Measurements from ENCODE around the gene CTRL. TPM values are rescaled to one million over a fixed set of nuclear protein-coding genes. Genes with fewer than 3 reads are reported as not detected.
A peak's percentile ranks its signal among the peaks of the same experiment; 100 is the strongest.

CTRL gene
- total and polyA plus RNA-seq, 2 donors (not counting 3 experiments of a cell fraction or from before 2014, with no cell fraction given), result 1.0 to 1.1 TPM

DNA sequence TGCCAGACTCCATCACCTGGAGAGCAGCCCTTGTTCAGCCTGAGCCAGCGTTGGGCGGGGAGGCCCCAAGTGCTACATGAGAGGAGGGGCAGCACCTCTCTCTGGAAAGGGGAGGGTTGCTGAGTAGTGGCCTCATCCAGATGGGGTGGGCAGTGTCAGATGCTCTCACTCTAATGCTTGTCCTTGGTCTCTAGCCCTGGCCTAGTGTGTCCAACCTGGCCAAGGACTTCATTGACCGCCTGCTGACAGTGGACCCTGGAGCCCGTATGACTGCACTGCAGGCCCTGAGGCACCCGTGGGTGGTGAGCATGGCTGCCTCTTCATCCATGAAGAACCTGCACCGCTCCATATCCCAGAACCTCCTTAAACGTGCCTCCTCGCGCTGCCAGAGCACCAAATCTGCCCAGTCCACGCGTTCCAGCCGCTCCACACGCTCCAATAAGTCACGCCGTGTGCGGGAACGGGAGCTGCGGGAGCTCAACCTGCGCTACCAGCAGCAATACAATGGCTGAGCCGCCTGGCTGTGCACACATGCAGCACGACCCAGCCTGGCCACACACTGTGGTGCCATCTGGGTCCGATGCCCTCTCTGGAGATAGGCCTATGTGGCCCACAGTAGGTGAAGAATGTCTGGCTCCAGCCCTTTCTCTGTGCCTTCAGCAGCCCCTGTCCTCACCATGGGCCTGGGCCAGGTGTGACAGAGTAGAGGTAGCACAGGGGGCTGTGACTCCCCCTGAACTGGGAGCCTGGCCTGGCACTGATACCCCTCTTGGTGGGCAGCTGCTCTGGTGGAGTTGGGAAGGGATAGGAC lies 4.3 kb downstream of the CTRL start:
- TSS peak; percentile 26 for BruUV-seq (replicated peaks)
- no peaks in the 10 kb centered on the region for H3K9me3 ChIP-seq (replicated peaks; ENCODE audit: control insufficient read depth, insufficient read depth, low read length)
- intact Hi-C loops (cut with micrococcal nuclease), result loop anchor here (10.0 kb wide), 1 partner anchor 403 kb away; the partner anchor contains the start of gene RIPOR1

More for the DNA sequence above, 4.3 kb downstream of the CTRL start:
- Histone ChIP-seq H3K9ac (replicated peaks; ENCODE audit: extremely low read depth, insufficient read depth, low read length) (no peak overlapping the region), H4K20me1 (replicated peaks; ENCODE audit: control insufficient read depth, extremely low read depth, insufficient read depth, low read length) (no peaks in the 10 kb centered on the region), H3K27ac (ENCODE audit: insufficient read depth, low read depth, low read length) (no peak overlapping the region), H3K79me2 (ENCODE audit: control insufficient read depth, insufficient read depth, low read length) (no peaks in the 10 kb centered on the region), H3K4me2 (ENCODE audit: insufficient read depth, low read length) (no peak overlapping the region), H3K4me1 (ENCODE audit: control insufficient read depth, extremely low read depth, insufficient read depth, low read length) (peaks cover 10% of the 10 kb centered on the region), H2AFZ (ENCODE audit: low read depth, low read length) (no peak overlapping the region), H3K27me3 (ENCODE audit: control insufficient read depth in 2 of 2, insufficient read depth in 2 of 2, low read length in 2 of 2) (no peaks in the 10 kb centered on the region), H3K4me3 (replicated peaks in 1 of 3; ENCODE audit: insufficient read depth in 1 of 3, low read depth in 1 of 3, low read length in 3 of 3) (no peak overlapping the region), H3K36me3 (ENCODE audit: control insufficient read depth in 2 of 2, extremely low read depth in 1 of 2, insufficient read depth in 2 of 2, low read length in 2 of 2) (peaks cover 0 to 16% of the 10 kb centered on the region in 2 experiments), H3K9me1 (replicated peaks; ENCODE audit: control insufficient read depth, extremely low read depth, insufficient read depth, low read length) (no peaks in the 10 kb centered on the region)
- DNase-seq (ENCODE audit: low read depth, low spot score) (no peak), FAIRE-seq (no peak)
- POLR2A ChIA-PET, result no interaction called here
- dilution Hi-C loops (cut with MboI; ENCODE audit: extremely low pct_ligation_motif_present, low sequenced_read_pairs), result no loop called here
- CTCF ChIA-PET, result interaction anchor here (1.0 to 6.1 kb wide), 9 partner anchors 12 to 406 kb away, joined by 4 to 106 read pairs (median 6); partner anchors contain the start of gene NRN1L
- TF ChIP-seq, protein P1, sequence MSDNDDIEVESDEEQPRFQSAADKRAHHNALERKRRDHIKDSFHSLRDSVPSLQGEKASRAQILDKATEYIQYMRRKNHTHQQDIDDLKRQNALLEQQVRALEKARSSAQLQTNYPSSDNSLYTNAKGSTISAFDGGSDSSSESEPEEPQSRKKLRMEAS (IDR thresholded peaks at IDR 0.05; ENCODE audit: insufficient read depth, insufficient read length), result no peak
- TF ChIP-seq, protein P2, sequence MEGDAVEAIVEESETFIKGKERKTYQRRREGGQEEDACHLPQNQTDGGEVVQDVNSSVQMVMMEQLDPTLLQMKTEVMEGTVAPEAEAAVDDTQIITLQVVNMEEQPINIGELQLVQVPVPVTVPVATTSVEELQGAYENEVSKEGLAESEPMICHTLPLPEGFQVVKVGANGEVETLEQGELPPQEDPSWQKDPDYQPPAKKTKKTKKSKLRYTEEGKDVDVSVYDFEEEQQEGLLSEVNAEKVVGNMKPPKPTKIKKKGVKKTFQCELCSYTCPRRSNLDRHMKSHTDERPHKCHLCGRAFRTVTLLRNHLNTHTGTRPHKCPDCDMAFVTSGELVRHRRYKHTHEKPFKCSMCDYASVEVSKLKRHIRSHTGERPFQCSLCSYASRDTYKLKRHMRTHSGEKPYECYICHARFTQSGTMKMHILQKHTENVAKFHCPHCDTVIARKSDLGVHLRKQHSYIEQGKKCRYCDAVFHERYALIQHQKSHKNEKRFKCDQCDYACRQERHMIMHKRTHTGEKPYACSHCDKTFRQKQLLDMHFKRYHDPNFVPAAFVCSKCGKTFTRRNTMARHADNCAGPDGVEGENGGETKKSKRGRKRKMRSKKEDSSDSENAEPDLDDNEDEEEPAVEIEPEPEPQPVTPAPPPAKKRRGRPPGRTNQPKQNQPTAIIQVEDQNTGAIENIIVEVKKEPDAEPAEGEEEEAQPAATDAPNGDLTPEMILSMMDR (IDR thresholded peaks at IDR 0.05; ENCODE audit: extremely low read depth in 1 of 2, insufficient read depth in 1 of 2, low read depth in 1 of 2, low read length in 2 of 2), result no peak
- TF ChIP-seq JUN (IDR thresholded peaks at IDR 0.05; ENCODE audit: borderline replicate concordance, insufficient read depth, insufficient read length, low read depth) (no peak), FOS (IDR thresholded peaks at IDR 0.05; ENCODE audit: borderline replicate concordance, insufficient read depth, low read length) (no peak), EZH2 (IDR thresholded peaks at IDR 0.05; ENCODE audit: borderline replicate concordance, low read depth, low read length, severe bottlenecking) (no peak), POLR2A (IDR thresholded peaks at IDR 0.05; ENCODE audit: low read depth, low read length) (no peak), MYC (IDR thresholded peaks at IDR 0.05; ENCODE audit: low read depth, low read length) (no peak), POLR2AphosphoS5 (IDR thresholded peaks at IDR 0.05; ENCODE audit: insufficient read depth, low read depth, low read length) (no peak), GATA2 (IDR thresholded peaks at IDR 0.05; ENCODE audit: insufficient read depth, insufficient read length, low read depth, low read length) (no peak)

Data from endothelial cell of umbilical vein (primary cell).